Osteoblast (primary cell): ENCODE results near the gene SAMD4A. TPM values are rescaled to one million over a fixed set of nuclear protein-coding genes. Genes with fewer than 3 reads are reported as not detected.
A peak's percentile ranks its signal among the peaks of the same experiment; 100 is the strongest.

Source experiments
- DNase-seq: peaks from one replicate; pipeline ENCODE4 v3.0.0; 2011; ENCODE audit warnings: low spot score, mixed read lengths; ENCODE audit not compliant: insufficient read length; ENCODE audit errors: missing footprints
- H2AFZ ChIP-seq: 2 replicates; pipeline ENCODE4 v1.6.0; 2011; ENCODE audit warnings: mild to moderate bottlenecking, low read length
- H3K27ac ChIP-seq: 2 replicates; pipeline ENCODE4 v1.5.1; 2011; ENCODE audit warnings: mild to moderate bottlenecking, low read depth, low read length, moderate library complexity
- H3K27me3 ChIP-seq: 2 replicates; pipeline ENCODE4 v1.6.0; 2012; ENCODE audit warnings: mild to moderate bottlenecking, control low read depth, inconsistent platforms, low read length, moderate library complexity; ENCODE audit not compliant: insufficient read depth
- H3K36me3 ChIP-seq: 2 replicates; pipeline ENCODE4 v1.5.1; 2011; ENCODE audit warnings: mild to moderate bottlenecking, low read length, control low read depth, moderate library complexity; ENCODE audit not compliant: insufficient read depth
- H3K4me1 ChIP-seq: 2 replicates; pipeline ENCODE4 v1.5.1; 2011; ENCODE audit warnings: mild to moderate bottlenecking, low read length, control low read depth, moderate library complexity; ENCODE audit not compliant: insufficient read depth
- H3K4me2 ChIP-seq: 2 replicates; pipeline ENCODE4 v1.6.0; 2011; ENCODE audit warnings: mild to moderate bottlenecking, low read length; ENCODE audit not compliant: insufficient read depth
- H3K4me3 ChIP-seq: fragments of 200-600 bp; sonication (generic); 3 replicates; pipeline ENCODE4 v1.5.1; 2012; ENCODE audit warnings: mild to moderate bottlenecking, low read length, inconsistent platforms; ENCODE audit not compliant: insufficient read depth
- H3K79me2 ChIP-seq: 2 replicates; pipeline ENCODE4 v1.6.0; 2012; ENCODE audit warnings: mild to moderate bottlenecking, low read length, control low read depth, inconsistent platforms; ENCODE audit not compliant: insufficient read depth
- H3K9me3 ChIP-seq: 2 replicates; pipeline ENCODE4 v1.5.1; 2011; ENCODE audit warnings: low read depth, low read length, control low read depth
- H4K20me1 ChIP-seq: 2 replicates; pipeline ENCODE4 v1.6.0; 2012; ENCODE audit warnings: mild to moderate bottlenecking, low read length, control low read depth; ENCODE audit not compliant: insufficient read depth
- CTCF ChIP-seq: IDR thresholded peaks from 2 replicates; pipeline ENCODE4 v1.5.1; 2011; ENCODE audit warnings: mild to moderate bottlenecking, low read depth, low read length, moderate library complexity; ENCODE audit errors: extremely low read depth
- total RNA-seq: library from RNA; depleted of rRNA; stranded (reverse); fragments of >200 nt; gene quantifications from 2 replicates; pipeline ENCODE4 v1.2.3, GENCODE V29; 2012

SAMD4A gene
- total RNA-seq, 1 donor = 26.1 TPM

DNA sequence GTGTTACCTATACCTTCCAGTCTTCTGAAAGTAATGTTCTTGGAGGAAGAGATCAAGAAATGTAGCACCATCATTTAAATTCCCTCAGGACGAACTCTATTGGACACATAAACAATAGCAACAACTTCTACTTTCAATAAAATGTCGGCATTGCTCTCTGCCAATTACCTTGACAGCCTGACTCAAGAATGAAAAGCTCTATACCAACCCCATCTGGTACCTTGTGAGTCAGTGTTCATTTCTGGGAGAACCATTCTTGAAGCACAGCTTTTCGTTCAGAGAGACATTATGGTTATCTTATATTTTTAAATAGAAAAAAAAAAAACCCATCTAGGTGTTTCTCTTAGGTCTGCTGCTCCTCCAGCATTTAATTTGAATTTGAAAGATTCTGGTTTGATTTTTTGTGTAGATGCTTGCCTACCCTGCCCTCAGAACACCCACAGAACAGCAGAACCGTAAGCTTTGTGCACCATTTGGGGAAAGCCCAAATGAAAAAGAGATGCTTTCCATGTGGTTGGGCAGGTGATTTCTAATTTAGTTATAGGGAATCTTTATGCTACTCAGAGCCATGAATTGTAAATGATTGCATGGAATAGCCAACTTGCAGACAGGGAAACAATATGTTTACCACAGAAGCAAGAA is 156.0 kb downstream of the SAMD4A start:
- Histone ChIP-seq H3K4me3 (no peak overlapping the region), H2AFZ (no peak overlapping the region), H3K36me3 (no peaks in the 10 kb centered on the region), H3K27ac (no peak overlapping the region), H3K4me2 (no peak overlapping the region), H3K27me3 (no peaks in the 10 kb centered on the region), H4K20me1 (peaks cover 6% of the 10 kb centered on the region), H3K9me3 (no peaks in the 10 kb centered on the region), H3K4me1 (no peaks in the 10 kb centered on the region), H3K79me2 (peaks cover 60% of the 10 kb centered on the region)
- no peak for DNase-seq
- peak; percentile 48 for TF ChIP-seq CTCF

- Histone ChIP-seq H3K9me3 (no peaks in the 10 kb centered on the region), H3K36me3 (no peaks in the 10 kb centered on the region), H3K4me1 (no peaks in the 10 kb centered on the region), H4K20me1 (peaks cover 6% of the 10 kb centered on the region), H3K79me2 (peaks cover 61% of the 10 kb centered on the region), H3K4me2 (no peak overlapping the region), H2AFZ (no peak overlapping the region), H3K27me3 (no peaks in the 10 kb centered on the region), H3K27ac (no peak overlapping the region), H3K4me3 (no peak overlapping the region)
- DNase-seq = no peak
- TF ChIP-seq CTCF = no peak
Measured at GRCh38 chr14:54724123-54724522, 157.2 kb downstream of the SAMD4A start.

- Histone ChIP-seq H3K9me3 (no peaks in the 10 kb centered on the region), H4K20me1 (peaks cover 6% of the 10 kb centered on the region), H3K4me3 (no peak overlapping the region), H3K4me1 (peaks cover 3% of the 10 kb centered on the region), H3K27ac (no peak overlapping the region), H2AFZ (no peak overlapping the region), H3K27me3 (no peaks in the 10 kb centered on the region), H3K4me2 (no peak overlapping the region), H3K36me3 (no peaks in the 10 kb centered on the region), H3K79me2 (peaks cover 59% of the 10 kb centered on the region)
- DNase-seq = no peak
- no peak for TF ChIP-seq CTCF
Measured at GRCh38 chr14:54724676-54725325, 157.9 kb downstream of the SAMD4A start.

DNA sequence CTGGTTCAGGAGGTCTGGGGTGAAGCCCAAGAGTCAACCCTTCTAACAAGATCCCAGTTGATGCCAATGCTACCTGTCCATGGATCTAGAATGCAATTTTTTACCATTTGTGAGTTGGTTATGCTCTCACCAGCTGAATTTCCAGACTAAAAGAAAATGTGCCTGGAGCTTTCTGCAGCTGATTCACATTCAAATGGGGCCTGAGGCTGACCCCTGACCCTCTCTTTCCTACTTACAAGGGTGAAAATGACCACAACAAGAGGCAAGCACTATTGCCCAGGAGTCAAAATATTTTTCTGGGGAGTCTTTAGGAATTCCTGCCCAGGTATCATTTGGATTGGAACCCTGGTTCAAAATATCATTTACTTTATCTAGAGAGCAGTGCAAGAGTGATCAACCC is 159.1 kb downstream of the SAMD4A start:
- no peak overlapping the region for H3K4me3 ChIP-seq
- peaks cover 12% of the 10 kb centered on the region for H3K4me1 ChIP-seq
- H3K4me2 ChIP-seq = no peak overlapping the region
- H3K79me2 ChIP-seq = peaks cover 49% of the 10 kb centered on the region
- H3K36me3 ChIP-seq = no peaks in the 10 kb centered on the region
- no peak overlapping the region for H2AFZ ChIP-seq
- no peak for TF ChIP-seq CTCF
- H3K27ac ChIP-seq = no peak overlapping the region
- no peak for DNase-seq
- no peaks in the 10 kb centered on the region for H3K9me3 ChIP-seq
- H4K20me1 ChIP-seq = peaks cover 6% of the 10 kb centered on the region
- H3K27me3 ChIP-seq = no peaks in the 10 kb centered on the region
